GM23248 (cell line): ENCODE results near the gene NME4.

Experiments
- EZH2 ChIP-seq: fragments of 200-600 bp; sonication (generic); IDR thresholded peaks from 2 replicates; pipeline ENCODE4 v1.6.1; 2018; ENCODE audit warnings: antibody characterized with exemption, mild to moderate bottlenecking; ENCODE audit not compliant: insufficient read depth, poor library complexity, severe bottlenecking
- EZH2phosphoT487 ChIP-seq: fragments of 200-600 bp; sonication (generic); IDR thresholded peaks from 2 replicates; pipeline ENCODE4 v1.6.1; 2018; ENCODE audit warnings: antibody characterized with exemption, moderate library complexity, mild to moderate bottlenecking, low read depth; ENCODE audit not compliant: insufficient read depth

GRCh38 chr16:425082-425718 lies 28.2 kb downstream of the NME4 start, which contains the start of gene RAB11FIP3:
- TF ChIP-seq EZH2phosphoT487: no peak
- TF ChIP-seq EZH2: no peak
